Endothelial cell of umbilical vein (primary cell): ENCODE data around the gene CD37.

Experiments used
- EZH2 ChIP-seq: IDR thresholded peaks from 2 replicates; pipeline ENCODE4 v1.6.1; 2012; ENCODE audit warnings: borderline replicate concordance, low read depth, mild to moderate bottlenecking, moderate library complexity, low read length, inconsistent platforms; ENCODE audit not compliant: severe bottlenecking
- GATA2 ChIP-seq: IDR thresholded peaks from 2 replicates; pipeline ENCODE4 v1.7.0; 2011; ENCODE audit warnings: low read depth, mild to moderate bottlenecking, moderate library complexity, mixed read lengths, low read length; ENCODE audit not compliant: insufficient read length, insufficient read depth
- JUN ChIP-seq: IDR thresholded peaks from 2 replicates; pipeline ENCODE4 v1.6.1; 2011; ENCODE audit warnings: borderline replicate concordance, low read depth; ENCODE audit not compliant: insufficient read length, insufficient read depth
- MYC ChIP-seq: IDR thresholded peaks from one replicate; pipeline ENCODE4 v1.6.1; 2011; ENCODE audit warnings: mild to moderate bottlenecking, low read depth, low read length
- POLR2A ChIP-seq: IDR thresholded peaks from 2 replicates; pipeline ENCODE4 v1.6.1; 2012; ENCODE audit warnings: low read depth, mild to moderate bottlenecking, control low read depth, low read length
- POLR2AphosphoS5 ChIP-seq: IDR thresholded peaks from 2 replicates; pipeline ENCODE4 v1.6.1; 2012; ENCODE audit warnings: low read depth, mild to moderate bottlenecking, control low read depth, low read length, moderate library complexity; ENCODE audit not compliant: insufficient read depth
- TF ChIP-seq, protein P1 (sequence below), 2 donors: IDR thresholded peaks; 1 replicate in 1 of 2; 2 replicates in 1 of 2; pipeline ENCODE4 v1.5.1; 2011; ENCODE audit warnings: low read length in 2 of 2, mild to moderate bottlenecking in 2 of 2, moderate library complexity in 2 of 2, control low read depth in 1 of 2, inconsistent platforms in 1 of 2, low read depth in 1 of 2; ENCODE audit not compliant: insufficient read depth in 1 of 2; ENCODE audit errors: extremely low read depth in 1 of 2
- TF ChIP-seq, protein P2 (sequence below): IDR thresholded peaks from 2 replicates; pipeline ENCODE4 v1.6.1; 2011; ENCODE audit not compliant: insufficient read depth, insufficient read length

DNA sequence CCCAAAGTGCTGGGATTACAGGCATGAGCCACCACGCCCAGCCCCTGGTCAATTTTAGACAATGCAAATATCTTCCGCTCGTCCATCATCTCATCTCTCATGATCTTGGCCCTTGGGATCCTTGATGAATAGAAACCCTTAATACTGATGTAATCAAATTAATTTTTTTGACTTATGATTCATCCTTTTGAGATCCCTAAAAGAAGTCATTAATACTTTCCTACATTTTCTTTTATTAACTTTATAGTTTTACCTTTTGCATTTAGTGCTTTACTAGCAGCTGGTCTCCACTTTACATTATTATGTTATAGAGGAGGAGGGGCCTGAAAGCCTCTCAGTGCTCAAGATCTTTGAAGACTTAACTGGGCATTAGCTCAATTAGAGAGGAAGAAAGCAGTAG is 45.2 kb downstream of the CD37 start:
- TF ChIP-seq, protein P1, sequence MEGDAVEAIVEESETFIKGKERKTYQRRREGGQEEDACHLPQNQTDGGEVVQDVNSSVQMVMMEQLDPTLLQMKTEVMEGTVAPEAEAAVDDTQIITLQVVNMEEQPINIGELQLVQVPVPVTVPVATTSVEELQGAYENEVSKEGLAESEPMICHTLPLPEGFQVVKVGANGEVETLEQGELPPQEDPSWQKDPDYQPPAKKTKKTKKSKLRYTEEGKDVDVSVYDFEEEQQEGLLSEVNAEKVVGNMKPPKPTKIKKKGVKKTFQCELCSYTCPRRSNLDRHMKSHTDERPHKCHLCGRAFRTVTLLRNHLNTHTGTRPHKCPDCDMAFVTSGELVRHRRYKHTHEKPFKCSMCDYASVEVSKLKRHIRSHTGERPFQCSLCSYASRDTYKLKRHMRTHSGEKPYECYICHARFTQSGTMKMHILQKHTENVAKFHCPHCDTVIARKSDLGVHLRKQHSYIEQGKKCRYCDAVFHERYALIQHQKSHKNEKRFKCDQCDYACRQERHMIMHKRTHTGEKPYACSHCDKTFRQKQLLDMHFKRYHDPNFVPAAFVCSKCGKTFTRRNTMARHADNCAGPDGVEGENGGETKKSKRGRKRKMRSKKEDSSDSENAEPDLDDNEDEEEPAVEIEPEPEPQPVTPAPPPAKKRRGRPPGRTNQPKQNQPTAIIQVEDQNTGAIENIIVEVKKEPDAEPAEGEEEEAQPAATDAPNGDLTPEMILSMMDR (IDR thresholded peaks at IDR 0.05; ENCODE audit: extremely low read depth in 1 of 2, insufficient read depth in 1 of 2, low read depth in 1 of 2, low read length in 2 of 2): no peak
- TF ChIP-seq JUN (no peak), EZH2 (no peak), POLR2AphosphoS5 (no peak), MYC (no peak), POLR2A (no peak), GATA2 (no peak)
- TF ChIP-seq, protein P2, sequence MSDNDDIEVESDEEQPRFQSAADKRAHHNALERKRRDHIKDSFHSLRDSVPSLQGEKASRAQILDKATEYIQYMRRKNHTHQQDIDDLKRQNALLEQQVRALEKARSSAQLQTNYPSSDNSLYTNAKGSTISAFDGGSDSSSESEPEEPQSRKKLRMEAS: no peak
